Activated T-helper 17 cell treated with anti-CD3 and anti-CD28 coated beads, Interleukin-2, amount 50 U/mL, for 72 hours (primary cell): ENCODE results near the gene FOXA3. TPM values are rescaled to one million over a fixed set of nuclear protein-coding genes. Genes with fewer than 3 reads are reported as not detected.
A peak's percentile ranks its signal among the peaks of the same experiment; 100 is the strongest.

Experiments
- ATAC-seq: fragments of 150-1000 bp; cut with Tn5 transposase; replicated peaks from 2 replicates; pipeline ENCODE4 v1.10.0; 2021; ENCODE audit warnings: mild to moderate bottlenecking, moderate library complexity
- H3K27ac Mint-ChIP-seq: one replicate; pipeline ENCODE4 v1.8.0; 2022; ENCODE audit warnings: mixed read lengths
- H3K27me3 Mint-ChIP-seq: one replicate; pipeline ENCODE4 v1.8.0; 2022; ENCODE audit warnings: mixed read lengths
- H3K36me3 Mint-ChIP-seq: one replicate; pipeline ENCODE4 v1.8.0; 2022; ENCODE audit warnings: low read depth, mild to moderate bottlenecking, mixed read lengths
- H3K4me1 Mint-ChIP-seq: one replicate; pipeline ENCODE4 v1.8.0; 2022; ENCODE audit warnings: mixed read lengths
- H3K4me3 Mint-ChIP-seq: one replicate; pipeline ENCODE4 v1.8.0; 2022; ENCODE audit warnings: mild to moderate bottlenecking, mixed read lengths
- H3K9me3 Mint-ChIP-seq: one replicate; pipeline ENCODE4 v1.8.0; 2022; ENCODE audit warnings: mixed read lengths
- total RNA-seq, 2 donors: library from RNA; stranded (reverse); gene quantifications; one replicate each; pipeline ENCODE4 v1.2.3, GENCODE V29; 2022

FOXA3 gene
- total RNA-seq, 2 donors from 2014 or later, result 0.32 to 1.9 TPM

DNA sequence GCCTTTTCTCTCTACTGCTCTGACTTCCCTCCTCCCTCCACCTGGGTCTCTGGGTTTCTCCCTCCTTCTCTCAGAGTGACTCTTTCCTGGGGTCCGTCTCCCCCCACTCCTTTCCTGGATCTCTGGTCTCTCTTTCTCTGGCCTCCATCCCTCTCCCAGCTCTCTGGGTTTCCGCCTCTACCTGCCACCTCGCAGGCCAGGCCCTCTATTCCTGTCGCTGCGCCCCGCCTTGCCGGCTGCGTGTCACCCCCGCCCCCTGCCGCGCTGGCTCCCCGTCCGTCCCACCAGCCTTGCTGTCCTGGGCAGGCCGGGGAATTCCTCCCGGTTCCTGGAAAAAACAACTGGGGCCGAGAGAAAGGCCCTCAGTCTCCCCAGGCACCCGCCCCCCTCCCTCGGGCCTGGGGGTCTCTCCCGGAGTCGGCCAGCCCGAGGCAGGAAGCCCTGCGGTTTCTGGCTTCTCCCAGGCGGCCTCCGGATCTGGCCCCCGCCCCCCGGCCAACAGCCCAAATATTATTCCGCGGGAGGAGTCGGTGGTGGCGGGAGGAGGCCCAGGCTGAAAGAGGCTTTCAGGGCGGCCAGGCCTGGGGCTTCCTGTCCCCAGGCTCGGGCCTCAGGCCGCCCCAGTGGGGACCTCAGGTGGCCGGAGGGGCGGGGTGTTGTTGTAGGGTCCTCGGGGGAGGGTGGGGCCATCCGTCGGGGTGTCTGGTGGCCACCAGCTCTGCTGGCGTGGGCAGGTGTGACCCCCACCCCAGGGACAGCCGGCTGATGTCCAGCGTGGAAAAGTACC is 12.5 kb downstream of the FOXA3 start:
- H3K4me3 Mint-ChIP-seq, result peak overlapping the region; percentile 63
- H3K36me3 Mint-ChIP-seq, result no peaks in the 10 kb centered on the region
- peak; percentile 38 for ATAC-seq
- peaks cover 22% of the 10 kb centered on the region for H3K4me1 Mint-ChIP-seq
- no peaks in the 10 kb centered on the region for H3K9me3 Mint-ChIP-seq
- peak overlapping the region; percentile 79 for H3K27ac Mint-ChIP-seq
- H3K27me3 Mint-ChIP-seq, result peaks cover 12% of the 10 kb centered on the region

DNA sequence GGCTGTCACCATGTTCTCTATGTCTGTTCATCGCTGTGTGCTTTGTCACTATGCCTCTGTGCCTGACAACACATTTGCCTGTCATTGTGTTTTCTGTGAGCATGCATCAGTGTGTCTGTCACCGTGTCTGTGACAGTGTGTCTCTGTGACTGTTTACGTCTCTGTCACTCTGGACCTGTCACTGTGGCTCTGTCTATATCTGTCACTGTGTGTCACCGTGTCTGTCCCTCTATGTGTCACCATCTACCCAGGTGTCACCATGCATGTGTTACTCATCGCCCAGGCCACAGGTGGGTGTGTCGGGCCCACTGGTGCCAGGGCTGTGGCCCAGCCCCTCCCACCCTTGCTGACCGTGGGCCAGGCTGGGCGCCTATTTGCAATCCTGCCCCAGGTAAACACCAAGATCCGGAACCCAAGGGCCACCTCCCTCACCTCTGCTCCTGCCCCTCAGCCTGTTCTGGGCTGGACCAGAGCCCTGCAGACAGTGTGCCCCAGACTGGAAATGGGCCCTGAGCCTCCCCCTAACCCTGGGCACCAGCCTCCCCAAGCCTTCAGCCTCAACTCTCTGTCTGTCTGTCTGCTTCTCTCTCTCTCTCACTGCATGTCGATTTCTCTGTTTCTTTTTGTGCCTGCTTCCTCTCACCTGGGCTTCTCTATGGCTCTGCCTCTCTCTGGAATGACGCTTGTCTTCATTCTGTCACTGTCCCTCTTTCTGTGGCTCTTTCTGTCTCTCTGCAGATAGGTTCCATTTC is 14.1 kb downstream of the FOXA3 start:
- H3K27ac Mint-ChIP-seq, result peak overlapping the region; percentile 1
- peak; percentile 82 for ATAC-seq
- peaks cover 12% of the 10 kb centered on the region for H3K27me3 Mint-ChIP-seq
- peaks cover 27% of the 10 kb centered on the region for H3K4me1 Mint-ChIP-seq
- H3K36me3 Mint-ChIP-seq, result peaks cover 2% of the 10 kb centered on the region
- H3K9me3 Mint-ChIP-seq, result no peaks in the 10 kb centered on the region
- peak overlapping the region; percentile 7 for H3K4me3 Mint-ChIP-seq

- Mint-ChIP-seq H3K36me3 (peaks cover 8% of the 10 kb centered on the region), H3K4me3 (no peak overlapping the region), H3K9me3 (no peaks in the 10 kb centered on the region), H3K27me3 (peaks cover 12% of the 10 kb centered on the region), H3K4me1 (peaks cover 31% of the 10 kb centered on the region), H3K27ac (no peak overlapping the region)
- no peak for ATAC-seq
Observed at GRCh38 chr19:45879055-45879454, 14.9 kb downstream of the FOXA3 start.

GRCh38 chr19:45879971-45880370 is 15.8 kb downstream of the FOXA3 start:
- peaks cover 12% of the 10 kb centered on the region for H3K27me3 Mint-ChIP-seq
- H3K4me3 Mint-ChIP-seq, result no peak overlapping the region
- H3K9me3 Mint-ChIP-seq, result no peaks in the 10 kb centered on the region
- no peak overlapping the region for H3K27ac Mint-ChIP-seq
- peaks cover 8% of the 10 kb centered on the region for H3K36me3 Mint-ChIP-seq
- peaks cover 31% of the 10 kb centered on the region for H3K4me1 Mint-ChIP-seq
- no peak for ATAC-seq

GRCh38 chr19:45881082-45881908 is 17.2 kb downstream of the FOXA3 start:
- peaks cover 13% of the 10 kb centered on the region for H3K36me3 Mint-ChIP-seq
- peaks cover 8% of the 10 kb centered on the region for H3K27me3 Mint-ChIP-seq
- peaks cover 26% of the 10 kb centered on the region for H3K4me1 Mint-ChIP-seq
- H3K27ac Mint-ChIP-seq, result peak overlapping the region; percentile 3
- peak overlapping the region; percentile 17 for H3K4me3 Mint-ChIP-seq
- H3K9me3 Mint-ChIP-seq, result no peaks in the 10 kb centered on the region
- ATAC-seq, result no peak

- Mint-ChIP-seq H3K27ac (no peak overlapping the region), H3K4me3 (peak overlapping the region; percentile 79), H3K27me3 (peaks cover 7% of the 10 kb centered on the region), H3K4me1 (peaks cover 24% of the 10 kb centered on the region), H3K9me3 (no peaks in the 10 kb centered on the region), H3K36me3 (peaks cover 15% of the 10 kb centered on the region)
- no peak for ATAC-seq
Observed at GRCh38 chr19:45881909-45882528, 17.9 kb downstream of the FOXA3 start.

- H3K27ac Mint-ChIP-seq, result peak overlapping the region; percentile 73
- peaks cover 7% of the 10 kb centered on the region for H3K27me3 Mint-ChIP-seq
- peaks cover 21% of the 10 kb centered on the region for H3K4me1 Mint-ChIP-seq
- peak; percentile 25 for ATAC-seq
- H3K36me3 Mint-ChIP-seq, result peaks cover 15% of the 10 kb centered on the region
- H3K9me3 Mint-ChIP-seq, result no peaks in the 10 kb centered on the region
- peak overlapping the region; percentile 79 for H3K4me3 Mint-ChIP-seq
Observed at GRCh38 chr19:45882652-45883585, 18.8 kb downstream of the FOXA3 start.

GRCh38 chr19:45883586-45883880 is 19.4 kb downstream of the FOXA3 start:
- Mint-ChIP-seq H3K4me3 (peak overlapping the region; percentile 79), H3K36me3 (peaks cover 15% of the 10 kb centered on the region), H3K27me3 (peaks cover 5% of the 10 kb centered on the region), H3K9me3 (no peaks in the 10 kb centered on the region), H3K4me1 (peaks cover 18% of the 10 kb centered on the region), H3K27ac (peak overlapping the region; percentile 73)
- ATAC-seq, result no peak

- Mint-ChIP-seq H3K36me3 (peaks cover 15% of the 10 kb centered on the region), H3K9me3 (no peaks in the 10 kb centered on the region), H3K27ac (no peak overlapping the region), H3K4me3 (peak overlapping the region; percentile 79), H3K27me3 (peaks cover 4% of the 10 kb centered on the region), H3K4me1 (peaks cover 15% of the 10 kb centered on the region)
- ATAC-seq, result no peak
Observed at GRCh38 chr19:45883881-45884681, 20.0 kb downstream of the FOXA3 start.

DNA sequence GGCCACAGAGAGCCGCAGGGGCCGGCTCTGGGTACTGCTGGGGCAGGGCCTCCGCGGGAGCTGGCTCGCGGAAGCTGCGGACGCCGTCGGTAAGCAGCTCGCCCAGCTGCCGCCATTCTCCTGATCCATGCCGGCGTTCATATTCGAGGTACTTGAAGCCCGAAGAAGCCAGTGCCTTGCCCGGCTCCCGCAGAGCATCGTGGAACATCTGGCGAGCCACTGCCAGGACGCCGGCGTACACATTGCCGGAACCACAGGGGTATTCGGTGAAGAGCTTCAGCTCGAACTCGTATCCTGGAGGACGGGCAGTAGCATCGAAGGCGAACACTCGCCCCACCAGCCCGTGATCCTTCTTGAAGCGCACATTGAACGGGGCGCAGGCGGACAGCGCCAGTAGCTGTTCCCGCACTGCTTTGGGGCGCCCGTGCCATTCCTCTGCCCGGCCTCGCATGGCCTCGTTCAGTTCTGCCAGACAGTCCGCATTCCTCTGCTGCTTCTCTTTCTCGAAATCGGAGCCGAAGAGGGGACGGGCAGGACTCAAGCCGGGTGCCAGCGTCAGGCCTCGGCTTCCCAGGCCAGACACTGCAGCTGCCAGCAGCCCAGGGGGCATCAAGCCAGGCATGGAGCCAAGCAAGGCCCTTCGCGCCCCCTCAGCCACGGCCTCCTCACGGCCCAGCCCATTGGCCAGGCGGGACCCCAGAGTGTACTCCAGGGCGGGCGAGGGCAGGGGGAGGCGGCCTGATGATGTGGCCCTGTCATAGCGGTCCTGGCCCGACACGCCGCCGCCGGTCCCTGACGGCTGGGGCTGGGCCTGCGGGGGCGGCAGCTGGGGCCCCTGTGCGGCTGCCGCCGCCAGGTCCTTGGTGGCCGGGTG is 20.8 kb downstream of the FOXA3 start:
- no peak overlapping the region for H3K27ac Mint-ChIP-seq
- ATAC-seq, result no peak
- peaks cover 15% of the 10 kb centered on the region for H3K4me1 Mint-ChIP-seq
- H3K27me3 Mint-ChIP-seq, result peaks cover 3% of the 10 kb centered on the region
- H3K4me3 Mint-ChIP-seq, result peak overlapping the region; percentile 56
- H3K36me3 Mint-ChIP-seq, result peaks cover 15% of the 10 kb centered on the region
- H3K9me3 Mint-ChIP-seq, result no peaks in the 10 kb centered on the region

GRCh38 chr19:45885556-45886426 is 21.7 kb downstream of the FOXA3 start, which contains the start of gene IRF2BP1:
IRF2BP1 (minus strand) TSS chr19:45886141; CDS start chr19:45885774, 367 bp downstream.
- H3K9me3 Mint-ChIP-seq, result no peaks in the 10 kb centered on the region
- H3K4me1 Mint-ChIP-seq, result peaks cover 15% of the 10 kb centered on the region
- peak within 1 kb of the TSS; percentile 95 for H3K27ac Mint-ChIP-seq
- peaks cover 15% of the 10 kb centered on the region for H3K36me3 Mint-ChIP-seq
- no peaks in the 10 kb centered on the region for H3K27me3 Mint-ChIP-seq
- peak within 1 kb of the TSS; percentile 92 for H3K4me3 Mint-ChIP-seq
- peak; percentile 75 for ATAC-seq
